IMR-90 (cell line): ENCODE results near the gene CHD6.

ENCODE experiments used
- BHLHE40 ChIP-seq: fragments of 150-350 bp; IDR thresholded peaks from 2 replicates; pipeline ENCODE4 v1.6.1; 2016; ENCODE audit warnings: mild to moderate bottlenecking, low read depth, low read length
- CTCF ChIP-seq: conservative IDR thresholded peaks from 2 replicates; pipeline ENCODE4 v1.5.1; 2012; ENCODE audit warnings: mild to moderate bottlenecking, low read depth, low read length, improper control_type of control experiment

- TF ChIP-seq BHLHE40, result no peak
- no peak for TF ChIP-seq CTCF
Measured at GRCh38 chr20:41664584-41664983, 46.4 kb upstream of the CHD6 start.
